ENCODE results near the gene BTAF1.
A peak's percentile ranks its signal among the peaks of the same experiment; 100 is the strongest.

The BTAF1 gene

DNA sequence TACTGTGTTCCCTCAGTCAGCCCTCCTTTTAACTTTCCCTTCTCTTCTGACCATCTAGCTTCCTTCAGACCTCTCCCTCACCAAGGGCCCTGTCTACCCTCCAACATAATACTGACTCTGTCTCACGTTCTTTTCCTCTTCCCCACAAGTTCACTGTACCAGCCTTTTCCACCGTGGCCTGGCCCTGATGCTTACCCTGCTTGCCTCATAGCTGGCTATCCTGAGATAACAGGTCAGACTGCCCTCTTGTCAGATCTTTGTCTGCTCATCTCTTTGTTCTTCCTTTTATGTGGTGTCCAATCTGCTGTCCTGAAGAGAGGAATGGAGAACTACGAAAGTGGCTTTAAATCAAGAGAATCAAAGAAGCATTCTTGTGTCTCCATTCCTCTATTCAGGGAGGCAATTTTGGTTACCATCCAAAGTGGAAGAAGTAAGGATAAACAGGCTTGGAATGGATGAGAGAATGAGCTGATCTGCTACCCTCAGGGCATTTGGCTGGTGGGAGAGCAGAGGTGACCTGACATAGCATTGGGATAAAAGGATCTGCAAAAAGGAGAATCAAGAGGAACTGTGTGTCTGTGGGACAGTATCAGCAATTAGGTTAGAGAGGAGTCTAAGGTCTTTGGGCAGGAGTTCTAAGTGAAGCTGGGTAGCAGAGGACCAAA lies 8.1 kb downstream of the BTAF1 start:
- no peak overlapping the region for H3K4me3 ChIP-seq (replicated peaks; ENCODE audit: low read depth, low read length)
- TF ChIP-seq, protein P1, sequence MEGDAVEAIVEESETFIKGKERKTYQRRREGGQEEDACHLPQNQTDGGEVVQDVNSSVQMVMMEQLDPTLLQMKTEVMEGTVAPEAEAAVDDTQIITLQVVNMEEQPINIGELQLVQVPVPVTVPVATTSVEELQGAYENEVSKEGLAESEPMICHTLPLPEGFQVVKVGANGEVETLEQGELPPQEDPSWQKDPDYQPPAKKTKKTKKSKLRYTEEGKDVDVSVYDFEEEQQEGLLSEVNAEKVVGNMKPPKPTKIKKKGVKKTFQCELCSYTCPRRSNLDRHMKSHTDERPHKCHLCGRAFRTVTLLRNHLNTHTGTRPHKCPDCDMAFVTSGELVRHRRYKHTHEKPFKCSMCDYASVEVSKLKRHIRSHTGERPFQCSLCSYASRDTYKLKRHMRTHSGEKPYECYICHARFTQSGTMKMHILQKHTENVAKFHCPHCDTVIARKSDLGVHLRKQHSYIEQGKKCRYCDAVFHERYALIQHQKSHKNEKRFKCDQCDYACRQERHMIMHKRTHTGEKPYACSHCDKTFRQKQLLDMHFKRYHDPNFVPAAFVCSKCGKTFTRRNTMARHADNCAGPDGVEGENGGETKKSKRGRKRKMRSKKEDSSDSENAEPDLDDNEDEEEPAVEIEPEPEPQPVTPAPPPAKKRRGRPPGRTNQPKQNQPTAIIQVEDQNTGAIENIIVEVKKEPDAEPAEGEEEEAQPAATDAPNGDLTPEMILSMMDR (IDR thresholded peaks at IDR 0.05; ENCODE audit: low read length, missing control alignments), result no peak

DNA sequence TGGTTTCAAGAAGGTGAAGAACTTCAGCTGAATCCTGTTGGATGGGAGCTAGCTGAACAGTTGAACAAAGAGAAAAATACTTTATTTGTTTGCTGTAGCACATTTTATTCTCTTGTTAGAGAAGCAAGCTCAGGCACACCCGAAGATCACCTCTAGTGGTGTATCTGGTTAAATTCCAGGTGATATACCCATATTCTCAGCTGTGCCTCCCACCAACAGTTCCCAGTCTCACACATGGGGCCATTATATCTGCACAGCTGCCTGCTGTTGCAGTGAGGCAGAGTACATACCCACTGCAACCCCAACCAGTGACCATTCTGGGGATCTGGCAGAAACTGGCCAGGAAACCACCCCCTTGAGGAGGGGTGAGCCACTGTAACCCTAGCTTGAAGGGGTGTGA lies 9.2 kb downstream of the BTAF1 start:
- H3K4me3 ChIP-seq (replicated peaks; ENCODE audit: low read depth, low read length), result no peak overlapping the region
- DNase-seq (ENCODE audit: low read depth), result no peak
- TF ChIP-seq, protein P1 (IDR thresholded peaks at IDR 0.05; ENCODE audit: low read length, missing control alignments), result no peak

More for the DNA sequence above, 8.1 kb downstream of the BTAF1 start:
- DNase-seq (ENCODE audit: low read depth), result no peak

- TF ChIP-seq, protein P1 (IDR thresholded peaks at IDR 0.05; ENCODE audit: low read length, missing control alignments), result no peak
- no peak overlapping the region for H3K4me3 ChIP-seq (replicated peaks; ENCODE audit: low read depth, low read length)
- DNase-seq (ENCODE audit: low read depth), result no peak
These were observed 12.3 kb downstream of the BTAF1 start for GRCh38 chr10:91935886-91936285.

DNA sequence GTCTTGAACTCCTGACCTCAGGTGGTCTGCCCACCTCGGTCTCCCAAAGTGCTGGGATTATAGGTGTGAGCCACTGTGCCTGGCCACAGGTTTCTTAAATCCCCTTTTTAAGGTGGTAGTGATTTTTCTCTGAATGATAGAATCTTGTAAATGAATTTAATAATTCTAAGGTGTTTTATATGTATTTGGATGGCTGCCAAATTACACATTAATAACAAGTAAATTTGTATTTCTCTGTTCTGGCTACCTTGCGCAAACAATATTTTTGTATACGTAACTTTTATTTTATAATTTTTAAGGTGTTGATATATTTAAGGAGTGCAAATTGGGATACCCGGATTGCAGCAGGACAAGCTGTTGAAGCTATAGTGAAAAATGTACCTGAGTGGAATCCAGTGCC lies 16.1 kb downstream of the BTAF1 start:
- no peak for DNase-seq (ENCODE audit: low read depth)
- no peak overlapping the region for H3K4me3 ChIP-seq (replicated peaks; ENCODE audit: low read depth, low read length)
- TF ChIP-seq, protein P1 (IDR thresholded peaks at IDR 0.05; ENCODE audit: low read length, missing control alignments), result no peak

DNA sequence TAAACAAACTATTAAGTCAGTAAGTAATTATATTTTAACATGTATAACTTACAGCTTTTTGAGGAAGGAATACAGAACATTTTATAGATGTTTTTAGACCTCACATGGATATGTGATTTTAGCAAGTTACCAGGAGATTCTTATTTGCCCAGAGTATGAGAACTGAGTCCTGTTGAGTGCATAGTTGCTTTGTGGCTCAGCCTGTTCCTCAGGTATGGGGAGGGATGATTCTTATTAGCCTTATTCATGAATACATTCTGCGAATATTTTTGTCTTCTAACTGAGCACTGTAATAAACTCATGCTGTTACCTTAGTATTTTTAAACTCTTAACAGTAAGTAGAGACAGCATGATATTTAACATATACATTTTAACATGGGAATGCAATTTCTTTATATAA lies 17.9 kb downstream of the BTAF1 start:
- H3K4me3 ChIP-seq (replicated peaks; ENCODE audit: low read depth, low read length), result no peak overlapping the region
- no peak for DNase-seq (ENCODE audit: low read depth)
- TF ChIP-seq, protein P1 (IDR thresholded peaks at IDR 0.05; ENCODE audit: low read length, missing control alignments), result no peak

GRCh38 chr10:91944880-91945630 lies 21.5 kb downstream of the BTAF1 start:
- TF ChIP-seq, protein P1 (IDR thresholded peaks at IDR 0.05; ENCODE audit: low read length, missing control alignments), result no peak
- DNase-seq (ENCODE audit: low read depth), result peak; percentile 11
- no peak overlapping the region for H3K4me3 ChIP-seq (replicated peaks; ENCODE audit: low read depth, low read length)
